GM12864 (cell line): Measurements from ENCODE around the gene ADGRL1.

ENCODE experiments used
- DNase-seq: peaks from one replicate; pipeline ENCODE4 v3.0.0-alpha.2; 2011; ENCODE audit warnings: low read depth
- H3K4me3 ChIP-seq: 2 replicates; pipeline ENCODE4 v1.5.1; 2011; ENCODE audit warnings: mild to moderate bottlenecking, low read depth, low read length, control low read depth
- TF ChIP-seq, protein P1 (sequence below): IDR thresholded peaks from 2 replicates; pipeline ENCODE4 v1.5.1; 2011; ENCODE audit warnings: low read depth, mild to moderate bottlenecking, moderate library complexity, low read length, control low read depth, inconsistent platforms; ENCODE audit errors: missing control alignments

The ADGRL1 gene

DNA sequence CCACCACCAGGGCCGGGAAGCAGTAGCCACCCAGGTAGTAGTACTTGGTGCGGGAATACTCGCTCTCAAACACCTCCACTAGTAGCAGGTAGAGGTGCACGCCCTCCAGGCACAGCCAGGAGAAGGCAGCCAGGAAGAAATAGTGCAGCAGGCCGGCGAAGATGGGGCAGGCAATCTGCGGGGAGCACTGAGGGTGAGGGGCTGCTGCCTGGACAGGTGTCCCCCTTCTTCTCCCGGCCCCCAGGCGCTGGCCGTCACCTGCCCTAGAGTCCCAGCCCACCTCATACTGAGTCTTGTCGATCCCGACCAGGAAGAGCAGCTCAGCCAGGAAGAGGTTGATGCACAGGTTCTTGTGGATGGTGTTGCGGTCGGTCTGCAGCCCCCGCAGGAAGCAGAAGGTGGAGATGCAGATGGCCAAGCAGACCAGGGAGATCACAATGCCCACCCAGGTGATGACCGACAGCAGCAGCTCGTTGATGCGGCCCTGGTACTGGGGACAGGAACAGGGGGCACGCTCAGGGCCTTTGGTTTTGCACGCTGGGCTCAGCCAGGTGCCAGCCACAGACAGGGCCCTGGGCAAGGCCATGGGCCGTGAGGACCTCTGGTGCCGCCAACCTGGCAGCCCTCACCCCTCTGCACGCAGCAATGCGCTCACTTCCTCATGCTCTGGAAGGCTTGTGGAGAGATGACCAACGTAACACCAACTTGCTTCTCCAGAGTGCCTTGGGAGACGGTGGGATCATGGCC lies 48.8 kb downstream of the ADGRL1 start:
- DNase-seq = no peak
- TF ChIP-seq, protein P1, sequence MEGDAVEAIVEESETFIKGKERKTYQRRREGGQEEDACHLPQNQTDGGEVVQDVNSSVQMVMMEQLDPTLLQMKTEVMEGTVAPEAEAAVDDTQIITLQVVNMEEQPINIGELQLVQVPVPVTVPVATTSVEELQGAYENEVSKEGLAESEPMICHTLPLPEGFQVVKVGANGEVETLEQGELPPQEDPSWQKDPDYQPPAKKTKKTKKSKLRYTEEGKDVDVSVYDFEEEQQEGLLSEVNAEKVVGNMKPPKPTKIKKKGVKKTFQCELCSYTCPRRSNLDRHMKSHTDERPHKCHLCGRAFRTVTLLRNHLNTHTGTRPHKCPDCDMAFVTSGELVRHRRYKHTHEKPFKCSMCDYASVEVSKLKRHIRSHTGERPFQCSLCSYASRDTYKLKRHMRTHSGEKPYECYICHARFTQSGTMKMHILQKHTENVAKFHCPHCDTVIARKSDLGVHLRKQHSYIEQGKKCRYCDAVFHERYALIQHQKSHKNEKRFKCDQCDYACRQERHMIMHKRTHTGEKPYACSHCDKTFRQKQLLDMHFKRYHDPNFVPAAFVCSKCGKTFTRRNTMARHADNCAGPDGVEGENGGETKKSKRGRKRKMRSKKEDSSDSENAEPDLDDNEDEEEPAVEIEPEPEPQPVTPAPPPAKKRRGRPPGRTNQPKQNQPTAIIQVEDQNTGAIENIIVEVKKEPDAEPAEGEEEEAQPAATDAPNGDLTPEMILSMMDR = no peak
- H3K4me3 ChIP-seq = no peak overlapping the region

DNA sequence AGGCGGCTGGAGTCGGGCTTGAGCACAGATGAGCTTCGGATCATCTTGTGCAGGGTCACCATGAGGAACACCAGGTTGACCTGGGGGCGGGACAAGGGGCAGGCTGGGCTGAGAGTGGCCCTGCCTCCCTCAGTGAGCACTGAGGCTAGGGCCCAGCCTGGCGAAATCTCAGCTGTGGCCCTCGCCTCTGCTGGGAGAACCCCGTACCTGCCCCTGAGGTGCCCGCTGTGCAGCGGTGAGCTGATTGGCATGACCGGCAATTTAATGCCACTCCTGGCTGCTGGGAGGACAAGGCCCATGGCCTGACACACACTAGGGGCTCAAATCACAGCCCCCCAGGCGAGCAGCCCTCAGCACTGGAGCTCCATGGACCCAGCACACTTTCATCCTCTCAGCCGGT lies 49.8 kb downstream of the ADGRL1 start:
- H3K4me3 ChIP-seq = no peak overlapping the region
- DNase-seq = no peak
- TF ChIP-seq, protein P1 = no peak

DNA sequence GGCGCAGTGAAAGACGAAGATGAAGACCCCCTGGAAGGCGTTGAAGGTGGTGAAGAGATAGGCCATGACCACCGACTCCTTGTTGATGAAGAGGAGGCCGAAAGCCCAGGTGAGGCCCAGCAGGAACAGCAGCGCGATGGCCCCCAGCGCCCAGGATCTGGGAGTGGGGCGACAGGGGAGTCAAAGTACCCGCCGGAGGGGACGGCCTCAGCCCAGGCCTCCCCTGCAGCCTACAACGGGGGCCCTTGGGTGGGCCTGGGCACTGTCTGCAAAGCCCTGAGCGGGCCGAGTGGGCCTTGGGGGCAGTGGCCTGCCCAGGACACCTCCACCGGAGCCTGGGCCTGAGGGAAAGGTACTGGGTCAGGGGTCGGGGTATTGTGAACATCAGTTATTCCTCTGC lies 50.6 kb downstream of the ADGRL1 start:
- TF ChIP-seq, protein P1 = no peak
- no peak overlapping the region for H3K4me3 ChIP-seq
- DNase-seq = no peak

DNA sequence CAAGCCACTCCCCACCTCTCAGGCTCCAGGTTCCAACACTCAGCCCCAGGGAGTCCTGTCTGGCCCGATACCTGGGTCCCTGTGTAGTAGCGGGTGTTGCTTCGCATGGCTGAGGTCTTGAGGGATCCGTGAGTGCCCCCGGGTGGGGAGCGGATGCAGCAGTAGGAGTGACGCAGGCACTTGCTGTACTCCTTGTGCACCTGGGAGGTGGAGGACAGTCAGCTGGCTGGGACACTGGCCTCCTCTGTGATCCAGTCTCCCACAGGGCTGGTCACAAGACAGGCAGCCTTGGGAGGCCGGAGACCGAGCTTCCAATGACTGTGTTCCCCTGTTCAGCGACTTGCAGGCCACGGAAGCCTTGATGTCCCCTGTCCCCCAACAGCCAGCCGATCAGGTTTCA lies 53.3 kb downstream of the ADGRL1 start:
- TF ChIP-seq, protein P1 = no peak
- no peak overlapping the region for H3K4me3 ChIP-seq
- no peak for DNase-seq

DNA sequence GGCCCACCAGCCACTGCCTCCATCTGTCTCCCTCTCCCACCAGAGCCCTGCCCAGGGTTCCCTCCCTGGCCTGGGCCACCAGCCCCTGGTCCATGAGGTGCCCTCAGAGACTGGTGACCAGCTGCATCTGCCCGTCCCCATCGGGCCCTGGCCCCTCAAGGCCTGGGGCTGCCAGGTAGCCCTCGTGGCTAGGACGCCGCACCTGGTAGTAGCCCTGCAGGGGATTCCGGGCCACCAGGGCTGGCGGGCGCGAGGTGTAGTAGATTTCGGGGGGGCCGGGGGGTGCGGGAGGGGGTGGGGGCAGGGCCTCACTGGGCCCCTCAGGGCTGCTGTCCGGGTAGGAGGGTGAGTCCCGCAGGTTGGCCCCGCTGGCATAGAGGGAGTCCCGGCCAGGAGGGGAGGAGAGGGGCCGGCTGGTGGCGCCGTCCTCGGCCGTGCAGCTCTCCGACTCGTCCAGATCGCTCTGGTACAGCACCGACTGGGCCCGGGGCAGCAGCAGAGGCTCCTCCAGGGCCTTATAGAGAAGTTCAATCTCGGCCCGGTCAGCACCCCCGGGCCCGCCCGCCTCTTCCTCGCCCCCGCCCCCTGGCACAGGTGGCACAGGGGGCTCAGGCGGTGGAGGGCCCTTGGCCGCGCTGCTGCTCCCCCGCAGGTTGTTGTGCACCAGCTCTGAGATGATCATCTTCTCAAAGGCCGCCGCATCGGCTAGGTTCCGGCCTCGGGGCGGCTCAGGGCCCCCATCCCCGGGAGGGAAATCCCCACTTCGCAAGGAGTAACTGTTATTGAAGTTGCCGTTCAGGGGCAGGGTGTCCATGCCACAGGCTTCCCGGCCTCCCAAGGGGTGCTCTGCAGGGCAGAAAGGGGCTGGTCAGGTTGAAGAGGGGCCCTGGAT lies 55.0 kb downstream of the ADGRL1 start:
- TF ChIP-seq, protein P1 = no peak
- no peak overlapping the region for H3K4me3 ChIP-seq
- DNase-seq = no peak

DNA sequence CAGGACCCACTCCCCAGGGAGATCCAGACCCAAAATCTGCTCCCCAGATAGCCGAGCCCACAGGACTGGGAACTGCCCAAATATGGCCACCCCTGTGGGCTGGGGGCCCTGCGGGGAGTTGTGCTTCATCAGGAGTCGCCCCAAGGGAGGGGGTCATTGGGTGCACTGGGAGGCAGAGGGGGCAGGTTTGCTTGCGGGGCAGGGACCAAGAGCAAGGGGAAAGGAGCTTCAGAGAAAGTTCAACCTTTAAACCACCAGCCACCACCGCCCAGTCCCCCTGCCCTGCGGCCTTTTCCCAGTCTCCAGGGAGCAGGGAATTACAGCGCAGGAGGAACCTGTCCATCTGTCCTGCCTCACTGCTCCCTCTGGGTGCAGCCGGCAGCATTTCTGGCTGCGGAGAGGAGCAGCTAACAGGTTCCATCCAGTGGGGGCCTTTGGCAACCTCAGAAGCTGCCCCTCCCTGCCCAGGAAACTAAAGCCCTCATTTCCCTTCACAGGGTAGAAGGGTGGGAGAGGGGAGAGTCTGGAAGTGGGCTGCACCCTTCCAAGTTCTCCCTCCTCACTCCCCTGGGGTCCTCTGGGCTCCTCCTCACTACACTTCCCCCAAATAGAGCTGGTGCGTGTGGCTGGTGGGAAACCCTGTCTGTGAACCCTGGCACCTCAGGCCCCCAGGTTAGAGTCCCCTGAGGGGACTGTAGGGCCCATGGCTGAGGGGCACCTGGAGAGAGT lies 55.8 kb downstream of the ADGRL1 start:
- H3K4me3 ChIP-seq = no peak overlapping the region
- TF ChIP-seq, protein P1 = no peak
- DNase-seq = no peak
